Measurements from ENCODE around the gene USP3.

DNA sequence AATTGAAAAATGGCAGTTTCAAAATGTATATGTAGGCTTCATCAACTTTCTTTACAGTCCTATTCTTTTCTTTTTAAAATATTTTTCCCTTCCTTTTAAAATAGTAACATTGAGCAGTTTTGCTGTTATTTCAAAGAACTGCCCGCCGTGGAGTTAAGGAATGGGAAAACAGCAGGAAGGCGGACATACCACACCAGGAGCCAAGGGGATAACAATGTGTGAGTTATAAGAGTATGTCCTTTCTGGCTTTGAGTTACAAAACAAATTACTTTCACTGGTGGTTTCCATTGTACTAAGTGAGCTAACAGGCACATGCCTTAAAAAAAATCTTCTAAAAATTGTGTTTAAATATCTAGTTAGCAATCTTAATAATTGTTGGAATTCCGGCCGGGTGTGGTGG, 55.4 kb downstream of the USP3 start:
- TF ChIP-seq POLR2A (IDR thresholded peaks at IDR 0.05; ENCODE audit: low read depth, low read length): no peak
- TF ChIP-seq, protein P1, sequence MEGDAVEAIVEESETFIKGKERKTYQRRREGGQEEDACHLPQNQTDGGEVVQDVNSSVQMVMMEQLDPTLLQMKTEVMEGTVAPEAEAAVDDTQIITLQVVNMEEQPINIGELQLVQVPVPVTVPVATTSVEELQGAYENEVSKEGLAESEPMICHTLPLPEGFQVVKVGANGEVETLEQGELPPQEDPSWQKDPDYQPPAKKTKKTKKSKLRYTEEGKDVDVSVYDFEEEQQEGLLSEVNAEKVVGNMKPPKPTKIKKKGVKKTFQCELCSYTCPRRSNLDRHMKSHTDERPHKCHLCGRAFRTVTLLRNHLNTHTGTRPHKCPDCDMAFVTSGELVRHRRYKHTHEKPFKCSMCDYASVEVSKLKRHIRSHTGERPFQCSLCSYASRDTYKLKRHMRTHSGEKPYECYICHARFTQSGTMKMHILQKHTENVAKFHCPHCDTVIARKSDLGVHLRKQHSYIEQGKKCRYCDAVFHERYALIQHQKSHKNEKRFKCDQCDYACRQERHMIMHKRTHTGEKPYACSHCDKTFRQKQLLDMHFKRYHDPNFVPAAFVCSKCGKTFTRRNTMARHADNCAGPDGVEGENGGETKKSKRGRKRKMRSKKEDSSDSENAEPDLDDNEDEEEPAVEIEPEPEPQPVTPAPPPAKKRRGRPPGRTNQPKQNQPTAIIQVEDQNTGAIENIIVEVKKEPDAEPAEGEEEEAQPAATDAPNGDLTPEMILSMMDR (IDR thresholded peaks at IDR 0.05 in 2 of 3, conservative IDR thresholded peaks at IDR 0.05 in 1 of 3; ENCODE audit: control insufficient read depth in 2 of 3, extremely low read depth in 1 of 3, insufficient read depth in 1 of 3, low read depth in 3 of 3, low read length in 3 of 3): no peak
- TF ChIP-seq TAF1 (IDR thresholded peaks at IDR 0.05; ENCODE audit: borderline replicate concordance, low read depth, low read length): no peak
- no peak for TF ChIP-seq TCF7 (IDR thresholded peaks at IDR 0.05; ENCODE audit: borderline replicate concordance)
